WERI-Rb-1 (cell line): ENCODE measurements around the gene SDC4.
A peak's percentile ranks its signal among the peaks of the same experiment; 100 is the strongest.

Experiments
- DNase-seq: peaks from one replicate; pipeline ENCODE4 v3.0.0-alpha.2; 2020
- H3K27ac ChIP-seq: fragments of 250-450 bp; sonication (Bioruptor Pico); 2 replicates; pipeline ENCODE4 v1.5.1; 2020; ENCODE audit warnings: mild to moderate bottlenecking, moderate library complexity
- H3K27me3 ChIP-seq: fragments of 250-450 bp; sonication (Bioruptor Pico); 2 replicates; pipeline ENCODE4 v1.5.1; 2021; ENCODE audit warnings: mild to moderate bottlenecking, low read depth, moderate library complexity; ENCODE audit not compliant: insufficient read depth, severe bottlenecking
- H3K36me3 ChIP-seq: fragments of 250-450 bp; sonication (Bioruptor Pico); 2 replicates; pipeline ENCODE4 v1.5.1; 2020; ENCODE audit warnings: mild to moderate bottlenecking, moderate library complexity
- H3K4me3 ChIP-seq: 2 replicates; pipeline ENCODE4 v1.5.1; 2011; ENCODE audit warnings: low read depth, mild to moderate bottlenecking, control low read depth, low read length
- H3K9me3 ChIP-seq: fragments of 250-450 bp; sonication (Bioruptor Pico); 2 replicates; pipeline ENCODE4 v1.5.1; 2021; ENCODE audit warnings: mild to moderate bottlenecking, moderate library complexity; ENCODE audit not compliant: severe bottlenecking
- CTCF ChIP-seq: IDR thresholded peaks from 2 replicates; pipeline ENCODE4 v1.5.1; 2011; ENCODE audit warnings: low read depth, mild to moderate bottlenecking, control low read depth, inconsistent platforms, low read length

The SDC4 gene

GRCh38 chr20:45362804-45363610, 14.8 kb upstream of the SDC4 start, which contains the start of gene SYS1:
TSS of gene SYS1 (plus strand) at chr20:45363156. CDS start at chr20:45363532, 376 bp downstream.
- Histone ChIP-seq H3K36me3 (peaks cover 24% of the 10 kb centered on the region), H3K9me3 (no peaks in the 10 kb centered on the region), H3K4me3 (peak within 1 kb of the TSS; percentile 79), H3K27me3 (no peaks in the 10 kb centered on the region), H3K27ac (peak within 1 kb of the TSS; percentile 91)
- TF ChIP-seq CTCF: peak; percentile 78
- DNase-seq: peak; percentile 99

- Histone ChIP-seq H3K4me3 (no peak overlapping the region), H3K9me3 (no peaks in the 10 kb centered on the region), H3K36me3 (peaks cover 12% of the 10 kb centered on the region), H3K27ac (no peak overlapping the region), H3K27me3 (no peaks in the 10 kb centered on the region)
- no peak for TF ChIP-seq CTCF
- DNase-seq: no peak
Observed at GRCh38 chr20:45361793-45362192, 13.6 kb upstream of the SDC4 start.

- no peak for DNase-seq
- Histone ChIP-seq H3K27ac (no peak overlapping the region), H3K4me3 (no peak overlapping the region), H3K27me3 (no peaks in the 10 kb centered on the region), H3K36me3 (no peaks in the 10 kb centered on the region), H3K9me3 (no peaks in the 10 kb centered on the region)
- TF ChIP-seq CTCF: no peak
Observed at GRCh38 chr20:45359406-45360148, 11.4 kb upstream of the SDC4 start.

- H3K9me3 ChIP-seq: no peaks in the 10 kb centered on the region
- no peak overlapping the region for H3K27ac ChIP-seq
- DNase-seq: no peak
- TF ChIP-seq CTCF: no peak
- no peak overlapping the region for H3K4me3 ChIP-seq
- H3K27me3 ChIP-seq: no peaks in the 10 kb centered on the region
- H3K36me3 ChIP-seq: no peaks in the 10 kb centered on the region
Observed at GRCh38 chr20:45359069-45359405, 10.8 kb upstream of the SDC4 start.

- Histone ChIP-seq H3K36me3 (no peaks in the 10 kb centered on the region), H3K27me3 (no peaks in the 10 kb centered on the region), H3K27ac (no peak overlapping the region), H3K9me3 (no peaks in the 10 kb centered on the region), H3K4me3 (no peak overlapping the region)
- DNase-seq: no peak
- TF ChIP-seq CTCF: no peak
Observed at GRCh38 chr20:45358282-45359068, 10.3 kb upstream of the SDC4 start.
